ENCODE data around the gene SLC15A1. TPM values are rescaled to one million over a fixed set of nuclear protein-coding genes. Genes with fewer than 3 reads are reported as not detected.

SLC15A1 gene
- total and polyA plus RNA-seq, 4 donors, result 5.8 to 19.7 (median 11.6) TPM

DNA sequence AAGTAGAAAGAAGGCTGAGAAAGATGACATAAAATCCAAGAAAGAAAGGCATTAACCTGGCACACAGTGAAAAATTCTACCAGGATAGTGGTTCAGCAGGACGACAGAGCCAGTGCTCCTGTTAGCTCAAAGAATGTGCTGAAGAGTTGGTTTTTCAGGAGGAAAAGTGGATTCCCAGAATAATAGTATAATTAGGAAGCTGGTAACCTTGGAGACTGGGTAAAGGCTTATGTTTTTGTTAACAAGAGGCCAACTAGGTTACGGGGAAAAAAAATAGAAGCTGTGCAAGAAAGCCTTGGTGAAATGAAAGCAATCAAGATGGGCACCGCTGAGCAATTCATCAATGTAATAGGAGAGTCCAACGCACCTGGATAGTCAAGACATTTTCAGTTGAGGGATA is 54.7 kb downstream of the SLC15A1 start (continued):
- TF ChIP-seq, protein P1, sequence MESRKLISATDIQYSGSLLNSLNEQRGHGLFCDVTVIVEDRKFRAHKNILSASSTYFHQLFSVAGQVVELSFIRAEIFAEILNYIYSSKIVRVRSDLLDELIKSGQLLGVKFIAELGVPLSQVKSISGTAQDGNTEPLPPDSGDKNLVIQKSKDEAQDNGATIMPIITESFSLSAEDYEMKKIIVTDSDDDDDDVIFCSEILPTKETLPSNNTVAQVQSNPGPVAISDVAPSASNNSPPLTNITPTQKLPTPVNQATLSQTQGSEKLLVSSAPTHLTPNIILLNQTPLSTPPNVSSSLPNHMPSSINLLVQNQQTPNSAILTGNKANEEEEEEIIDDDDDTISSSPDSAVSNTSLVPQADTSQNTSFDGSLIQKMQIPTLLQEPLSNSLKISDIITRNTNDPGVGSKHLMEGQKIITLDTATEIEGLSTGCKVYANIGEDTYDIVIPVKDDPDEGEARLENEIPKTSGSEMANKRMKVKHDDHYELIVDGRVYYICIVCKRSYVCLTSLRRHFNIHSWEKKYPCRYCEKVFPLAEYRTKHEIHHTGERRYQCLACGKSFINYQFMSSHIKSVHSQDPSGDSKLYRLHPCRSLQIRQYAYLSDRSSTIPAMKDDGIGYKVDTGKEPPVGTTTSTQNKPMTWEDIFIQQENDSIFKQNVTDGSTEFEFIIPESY (IDR thresholded peaks at IDR 0.05), result no peak
- no peak for TF ChIP-seq SP1 (IDR thresholded peaks at IDR 0.05)
- no peak for TF ChIP-seq HNF4G (IDR thresholded peaks at IDR 0.05)
- TF ChIP-seq, protein P2, sequence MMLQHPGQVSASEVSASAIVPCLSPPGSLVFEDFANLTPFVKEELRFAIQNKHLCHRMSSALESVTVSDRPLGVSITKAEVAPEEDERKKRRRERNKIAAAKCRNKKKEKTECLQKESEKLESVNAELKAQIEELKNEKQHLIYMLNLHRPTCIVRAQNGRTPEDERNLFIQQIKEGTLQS (IDR thresholded peaks at IDR 0.05), result no peak
- TF ChIP-seq FOXA1 (IDR thresholded peaks at IDR 0.05), result no peak
- no peak for TF ChIP-seq GABPA (IDR thresholded peaks at IDR 0.05 in 1 of 2, conservative IDR thresholded peaks at IDR 0.05 in 1 of 2)
- TF ChIP-seq NR2F2 (IDR thresholded peaks at IDR 0.05), result no peak
- no peak for TF ChIP-seq RXRA (IDR thresholded peaks at IDR 0.05)
- TF ChIP-seq TAF1 (conservative IDR thresholded peaks at IDR 0.05), result no peak

DNA sequence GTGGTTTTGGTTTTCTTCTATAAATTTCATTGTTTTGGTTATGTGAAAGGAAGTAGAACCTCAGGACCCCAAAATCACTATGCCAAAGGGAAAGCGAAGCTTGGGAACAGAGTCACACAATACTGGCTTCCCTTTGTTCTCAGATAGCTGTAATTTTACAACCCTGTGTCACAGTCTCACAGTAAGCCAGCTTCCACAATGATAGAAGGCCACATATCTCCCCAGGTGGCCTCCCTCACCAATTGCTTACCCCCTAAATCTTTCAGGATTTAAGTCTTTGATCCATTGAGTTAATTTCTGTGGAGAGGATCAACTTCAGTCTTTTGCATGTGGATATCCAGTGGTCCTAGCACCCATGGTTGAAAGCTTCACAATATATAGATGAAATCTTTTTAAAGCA is 58.7 kb downstream of the SLC15A1 start:
- no peaks in the 10 kb centered on the region for H3K9me3 ChIP-seq (ENCODE audit: control insufficient read depth in 4 of 4, low read length in 3 of 4)
- no peak for TF ChIP-seq JUND (IDR thresholded peaks at IDR 0.05)
- TF ChIP-seq EGR1 (IDR thresholded peaks at IDR 0.05; ENCODE audit: low read depth in 2 of 2), result no peak
- TF ChIP-seq GABPA (IDR thresholded peaks at IDR 0.05 in 1 of 2, conservative IDR thresholded peaks at IDR 0.05 in 1 of 2), result no peak
- no peak for TF ChIP-seq YY1 (IDR thresholded peaks at IDR 0.05)
- TF ChIP-seq RAD21 (IDR thresholded peaks at IDR 0.05), result no peak
- no peaks in the 10 kb centered on the region for H3K27me3 ChIP-seq (ENCODE audit: control insufficient read depth in 4 of 4, insufficient read depth in 4 of 4, low read length in 3 of 4)
- DNase-seq (ENCODE audit: low spot score), result no peak
- H3K4me1 ChIP-seq (ENCODE audit: control insufficient read depth in 4 of 4, insufficient read depth in 4 of 4, low read length in 3 of 4), result no peaks in the 10 kb centered on the region
- no peak overlapping the region for H3K4me3 ChIP-seq (ENCODE audit: low read depth in 1 of 3, low read length in 3 of 3)
- WGBS, result 91% methylated on average over 1 of the region's 1 CpG
- H3K9ac ChIP-seq (ENCODE audit: low read depth in 1 of 2, low read length in 2 of 2), result no peak overlapping the region
- H3K36me3 ChIP-seq (ENCODE audit: control insufficient read depth in 4 of 4, insufficient read depth in 3 of 4, low read depth in 1 of 4, low read length in 3 of 4), result no peaks in the 10 kb centered on the region
- no peak overlapping the region for H3K27ac ChIP-seq (ENCODE audit: low read depth in 1 of 2, low read length in 2 of 2)

DNA sequence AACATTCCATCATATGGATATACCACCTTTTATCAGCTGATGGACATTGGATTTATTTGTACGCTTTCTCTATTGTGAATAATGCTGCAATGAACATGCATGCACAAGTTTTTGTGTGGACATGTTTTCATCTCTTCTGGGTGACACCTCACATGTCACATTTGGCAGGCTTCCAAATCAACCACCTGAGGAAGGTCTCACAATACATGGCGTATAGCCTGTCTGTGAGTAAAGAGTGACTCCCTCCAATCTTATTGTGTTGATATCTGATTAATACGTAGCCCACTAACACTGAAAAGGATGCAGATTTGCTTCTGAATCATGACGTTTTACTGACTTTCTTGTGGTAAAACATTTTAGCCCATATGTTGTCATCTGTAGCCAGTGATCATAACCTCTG is 61.1 kb downstream of the SLC15A1 start:
- DNase-seq (ENCODE audit: low spot score), result no peak
- WGBS, result 86% methylated on average over 4 of the region's 4 CpGs
- Histone ChIP-seq H3K27ac (ENCODE audit: low read depth in 1 of 2, low read length in 2 of 2) (no peak overlapping the region), H3K4me3 (ENCODE audit: low read depth in 1 of 3, low read length in 3 of 3) (no peak overlapping the region), H3K9ac (ENCODE audit: low read depth in 1 of 2, low read length in 2 of 2) (no peak overlapping the region), H3K4me1 (ENCODE audit: control insufficient read depth in 4 of 4, insufficient read depth in 4 of 4, low read length in 3 of 4) (no peaks in the 10 kb centered on the region), H3K27me3 (ENCODE audit: control insufficient read depth in 4 of 4, insufficient read depth in 4 of 4, low read length in 3 of 4) (no peaks in the 10 kb centered on the region), H3K36me3 (ENCODE audit: control insufficient read depth in 4 of 4, insufficient read depth in 3 of 4, low read depth in 1 of 4, low read length in 3 of 4) (peaks cover 0 to 2% (median under 1%) of the 10 kb centered on the region in 4 donors), H3K9me3 (ENCODE audit: control insufficient read depth in 4 of 4, low read length in 3 of 4) (no peaks in the 10 kb centered on the region)
- TF ChIP-seq RXRA (IDR thresholded peaks at IDR 0.05), result no peak
- TF ChIP-seq, protein P2 (IDR thresholded peaks at IDR 0.05), result no peak
- TF ChIP-seq NR2F2 (IDR thresholded peaks at IDR 0.05), result no peak
- TF ChIP-seq JUND (IDR thresholded peaks at IDR 0.05), result no peak
- no peak for TF ChIP-seq EGR1 (IDR thresholded peaks at IDR 0.05; ENCODE audit: low read depth in 2 of 2)
- no peak for TF ChIP-seq TAF1 (conservative IDR thresholded peaks at IDR 0.05)
- TF ChIP-seq, protein P1 (IDR thresholded peaks at IDR 0.05), result no peak
- TF ChIP-seq SP1 (IDR thresholded peaks at IDR 0.05), result no peak
- TF ChIP-seq, protein P3, sequence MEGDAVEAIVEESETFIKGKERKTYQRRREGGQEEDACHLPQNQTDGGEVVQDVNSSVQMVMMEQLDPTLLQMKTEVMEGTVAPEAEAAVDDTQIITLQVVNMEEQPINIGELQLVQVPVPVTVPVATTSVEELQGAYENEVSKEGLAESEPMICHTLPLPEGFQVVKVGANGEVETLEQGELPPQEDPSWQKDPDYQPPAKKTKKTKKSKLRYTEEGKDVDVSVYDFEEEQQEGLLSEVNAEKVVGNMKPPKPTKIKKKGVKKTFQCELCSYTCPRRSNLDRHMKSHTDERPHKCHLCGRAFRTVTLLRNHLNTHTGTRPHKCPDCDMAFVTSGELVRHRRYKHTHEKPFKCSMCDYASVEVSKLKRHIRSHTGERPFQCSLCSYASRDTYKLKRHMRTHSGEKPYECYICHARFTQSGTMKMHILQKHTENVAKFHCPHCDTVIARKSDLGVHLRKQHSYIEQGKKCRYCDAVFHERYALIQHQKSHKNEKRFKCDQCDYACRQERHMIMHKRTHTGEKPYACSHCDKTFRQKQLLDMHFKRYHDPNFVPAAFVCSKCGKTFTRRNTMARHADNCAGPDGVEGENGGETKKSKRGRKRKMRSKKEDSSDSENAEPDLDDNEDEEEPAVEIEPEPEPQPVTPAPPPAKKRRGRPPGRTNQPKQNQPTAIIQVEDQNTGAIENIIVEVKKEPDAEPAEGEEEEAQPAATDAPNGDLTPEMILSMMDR (IDR thresholded peaks at IDR 0.05; ENCODE audit: low read depth, low read length, missing input control), result no peak
- TF ChIP-seq FOXA1 (IDR thresholded peaks at IDR 0.05), result no peak

Measured in liver (tissue), 9 donors.